GM20000 (cell line): ENCODE data around the gene TBX2.

ENCODE experiments used
- DNase-seq: peaks from one replicate; pipeline ENCODE4 v3.0.0; 2012; ENCODE audit warnings: low spot score
- TF ChIP-seq, protein P1 (sequence below): IDR thresholded peaks from 2 replicates; pipeline ENCODE4 v1.5.1; 2012; ENCODE audit warnings: mild to moderate bottlenecking, control low read depth; ENCODE audit errors: extremely low read depth, missing control alignments

The TBX2 gene

DNA sequence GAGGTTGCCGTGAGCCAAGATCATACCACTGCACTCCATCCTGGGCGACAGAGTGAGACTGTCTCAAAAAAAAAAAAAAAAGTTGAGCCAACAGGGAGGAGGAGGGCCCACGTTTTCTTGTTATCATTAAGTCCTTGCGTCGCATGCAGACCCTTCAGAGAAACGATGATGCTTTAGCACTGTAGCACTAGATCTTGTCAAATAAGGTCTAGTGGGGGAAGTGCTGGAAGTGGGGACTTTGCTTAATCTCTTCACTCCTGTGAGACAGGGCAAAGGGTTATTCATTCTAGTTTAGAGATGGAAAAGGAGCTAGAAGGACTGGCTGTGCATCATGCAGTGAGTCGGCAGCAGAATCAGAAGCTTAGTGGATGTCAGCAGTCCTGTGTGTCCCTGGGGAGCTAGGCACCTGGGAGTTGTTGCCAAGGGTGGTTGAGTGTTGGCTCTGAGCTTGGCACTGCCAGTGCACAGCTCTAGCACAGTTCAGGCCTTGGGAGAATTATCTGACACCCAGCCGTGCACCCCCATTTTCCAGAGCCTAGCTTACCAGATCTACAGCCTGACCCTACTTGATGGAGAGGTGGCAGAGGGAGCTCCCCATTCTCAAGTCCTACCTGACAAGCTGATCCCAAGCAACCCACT, 33.4 kb upstream of the TBX2 start:
- TF ChIP-seq, protein P1, sequence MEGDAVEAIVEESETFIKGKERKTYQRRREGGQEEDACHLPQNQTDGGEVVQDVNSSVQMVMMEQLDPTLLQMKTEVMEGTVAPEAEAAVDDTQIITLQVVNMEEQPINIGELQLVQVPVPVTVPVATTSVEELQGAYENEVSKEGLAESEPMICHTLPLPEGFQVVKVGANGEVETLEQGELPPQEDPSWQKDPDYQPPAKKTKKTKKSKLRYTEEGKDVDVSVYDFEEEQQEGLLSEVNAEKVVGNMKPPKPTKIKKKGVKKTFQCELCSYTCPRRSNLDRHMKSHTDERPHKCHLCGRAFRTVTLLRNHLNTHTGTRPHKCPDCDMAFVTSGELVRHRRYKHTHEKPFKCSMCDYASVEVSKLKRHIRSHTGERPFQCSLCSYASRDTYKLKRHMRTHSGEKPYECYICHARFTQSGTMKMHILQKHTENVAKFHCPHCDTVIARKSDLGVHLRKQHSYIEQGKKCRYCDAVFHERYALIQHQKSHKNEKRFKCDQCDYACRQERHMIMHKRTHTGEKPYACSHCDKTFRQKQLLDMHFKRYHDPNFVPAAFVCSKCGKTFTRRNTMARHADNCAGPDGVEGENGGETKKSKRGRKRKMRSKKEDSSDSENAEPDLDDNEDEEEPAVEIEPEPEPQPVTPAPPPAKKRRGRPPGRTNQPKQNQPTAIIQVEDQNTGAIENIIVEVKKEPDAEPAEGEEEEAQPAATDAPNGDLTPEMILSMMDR = no peak
- no peak for DNase-seq

DNA sequence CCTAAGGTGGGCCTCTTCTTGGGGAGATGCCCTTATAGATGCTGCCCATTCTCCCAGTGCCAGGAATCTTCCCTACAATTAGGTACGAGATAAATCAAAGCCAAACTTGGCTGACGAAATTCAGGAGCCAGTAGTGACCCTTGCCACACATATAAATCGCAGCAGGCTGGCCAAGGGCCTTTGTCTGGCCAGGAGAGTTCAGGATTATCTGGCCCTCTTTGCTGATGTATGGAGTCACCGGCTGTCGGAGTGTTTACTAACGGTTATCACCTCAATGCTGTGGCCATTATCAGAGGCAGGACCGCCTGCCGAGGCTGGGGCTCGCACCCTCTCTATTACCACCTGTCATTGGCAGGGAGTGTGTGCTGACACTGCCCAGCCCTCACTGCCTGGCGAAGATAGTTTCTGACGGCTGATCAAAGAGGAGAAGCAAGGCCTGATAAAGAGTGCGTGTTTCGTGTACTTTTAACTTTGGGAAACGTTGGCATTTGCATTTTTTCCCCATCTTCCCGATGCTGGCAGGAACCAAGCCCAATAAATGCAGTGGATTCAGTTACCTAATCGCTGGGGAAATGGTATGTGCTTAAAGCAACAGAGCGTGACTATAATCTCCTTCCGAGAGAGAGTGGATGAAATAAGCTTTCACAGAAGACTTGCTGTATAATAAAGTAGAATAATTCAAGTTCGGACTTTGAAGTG, 32.8 kb upstream of the TBX2 start:
- TF ChIP-seq, protein P1 = no peak
- DNase-seq = no peak

DNA sequence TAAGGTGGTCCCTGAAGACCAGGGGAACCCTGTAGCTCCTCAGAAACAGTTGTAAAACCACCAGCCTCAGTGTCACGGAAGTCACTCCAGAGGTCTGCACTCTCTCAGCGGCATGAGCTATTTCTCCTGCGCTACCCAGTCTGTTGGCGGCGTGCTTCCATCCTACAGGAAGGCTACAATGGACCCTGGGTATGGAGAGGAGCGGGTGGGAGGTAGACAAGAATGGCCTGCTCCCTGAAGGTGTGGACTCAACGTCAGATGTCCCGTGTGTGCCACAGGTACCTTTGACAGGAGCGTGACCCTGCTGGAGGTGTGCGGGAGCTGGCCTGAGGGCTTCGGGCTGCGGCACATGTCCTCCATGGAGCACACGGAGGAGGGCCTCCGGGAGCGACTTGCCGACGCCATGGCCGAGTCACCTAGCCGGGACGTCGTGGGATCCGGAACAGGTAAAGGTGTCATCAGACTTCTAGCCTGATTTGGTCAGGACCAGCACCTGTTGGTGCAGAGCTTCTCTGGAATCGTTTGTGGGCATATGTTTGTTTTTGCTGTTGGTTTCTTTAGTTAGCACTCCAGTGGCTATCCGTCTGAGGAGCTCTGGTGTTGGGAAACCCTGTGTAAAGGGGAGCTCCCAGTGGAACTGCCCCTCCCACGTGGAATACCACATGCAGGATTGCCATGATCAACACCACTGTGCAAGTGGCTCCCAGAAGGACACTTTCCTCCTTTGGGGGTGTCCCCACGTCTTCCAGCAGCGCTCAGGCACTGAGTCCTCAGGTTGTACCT, 31.4 kb upstream of the TBX2 start:
- DNase-seq = no peak
- TF ChIP-seq, protein P1 = no peak

DNA sequence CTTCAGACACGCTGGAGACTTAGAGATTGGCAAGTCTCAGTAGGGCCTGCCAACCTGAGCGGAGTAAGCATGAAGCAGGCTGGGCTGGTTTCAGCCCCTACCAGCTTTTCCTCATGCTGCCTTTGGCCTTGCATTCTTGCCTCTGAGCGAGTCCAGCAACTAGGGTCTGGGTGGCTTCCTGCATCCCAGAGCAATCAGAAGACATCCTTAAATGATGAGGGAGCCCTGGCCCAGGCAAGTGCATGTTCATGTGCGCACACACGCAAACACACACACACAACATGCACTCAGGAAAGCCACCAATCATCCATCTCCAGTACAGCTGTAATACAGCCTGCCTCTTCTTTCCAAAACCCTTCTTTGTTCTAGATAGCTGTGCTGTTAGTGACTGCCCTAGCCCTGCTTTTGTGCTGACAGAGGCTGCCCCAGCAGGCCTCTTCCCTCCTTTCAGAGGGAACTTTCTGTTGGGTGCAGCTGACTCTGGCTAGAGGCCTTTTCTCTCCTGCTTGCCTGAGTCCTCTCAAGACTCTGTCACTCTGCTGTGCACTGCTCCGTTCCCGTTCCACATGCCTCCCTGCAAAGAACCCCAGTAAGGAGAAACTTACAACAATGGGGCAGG, 30.7 kb upstream of the TBX2 start:
- no peak for DNase-seq
- TF ChIP-seq, protein P1 = no peak

DNA sequence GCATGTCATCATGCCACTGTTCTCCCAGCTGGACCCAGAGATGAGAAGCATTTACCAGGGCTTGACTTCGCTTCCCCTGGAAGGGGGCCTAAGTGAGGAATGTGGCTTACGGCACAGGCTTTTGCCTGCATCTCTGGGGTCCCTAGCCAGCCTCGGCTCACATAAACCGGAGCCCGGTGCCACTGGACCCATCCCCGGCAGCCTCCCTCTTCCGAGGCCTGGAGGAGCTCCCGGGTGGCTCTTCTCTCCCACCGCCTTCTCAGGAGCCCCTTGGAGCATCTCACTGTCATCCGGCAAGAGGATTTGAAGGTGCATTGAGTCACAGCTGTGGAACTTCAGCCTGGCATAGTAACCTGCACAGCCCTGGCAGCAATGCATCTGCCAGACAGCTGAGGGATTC, 29.9 kb upstream of the TBX2 start:
- TF ChIP-seq, protein P1 = no peak
- no peak for DNase-seq

DNA sequence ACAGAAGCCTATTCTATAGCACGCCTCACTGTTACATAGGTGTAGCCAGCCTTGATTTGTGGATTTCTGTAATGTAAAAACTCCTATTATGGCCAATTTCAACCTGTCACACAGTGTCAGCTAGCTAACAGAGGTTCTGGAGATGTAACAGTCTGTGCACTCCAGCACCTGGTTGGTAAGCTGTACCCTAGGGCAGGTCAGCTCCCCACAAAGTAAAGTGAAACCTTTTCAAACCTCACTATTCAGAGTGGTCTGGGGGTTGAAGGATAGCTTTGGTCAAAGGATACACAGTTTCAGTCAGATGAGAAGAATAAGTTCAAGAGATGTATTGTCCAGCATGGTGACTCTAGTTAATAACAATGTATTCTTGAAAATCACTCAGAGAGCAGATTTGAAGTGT, 28.5 kb upstream of the TBX2 start:
- TF ChIP-seq, protein P1 = no peak
- DNase-seq = no peak
